ENCODE results near the gene IRF7. TPM values are rescaled to one million over a fixed set of nuclear protein-coding genes. Genes with fewer than 3 reads are reported as not detected.

IRF7 gene
- total RNA-seq, 1 experiment from 2014 or later, result 15.2 TPM

DNA sequence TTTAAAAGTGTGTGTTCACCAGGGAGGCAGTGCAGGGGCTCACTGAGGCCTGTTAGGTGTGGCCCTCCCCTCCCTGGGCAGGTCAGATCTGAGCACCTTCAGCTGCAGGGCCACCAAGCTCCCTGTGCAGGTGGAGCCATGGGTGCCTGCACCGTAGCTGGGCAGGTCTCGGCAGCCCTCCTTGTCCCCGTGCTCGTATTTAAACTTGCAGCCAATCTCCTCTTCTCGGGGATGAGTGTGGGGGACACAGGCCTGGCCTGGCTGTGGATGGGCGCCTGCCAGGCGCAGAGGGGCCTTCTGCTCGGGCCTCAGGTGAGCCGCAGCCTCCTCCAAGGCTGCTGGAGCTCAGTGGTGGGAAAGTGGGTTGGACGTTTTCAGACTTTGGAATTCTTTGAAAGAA lies 20.4 kb downstream of the IRF7 start:
- H3K27me3 ChIP-seq (ENCODE audit: insufficient read depth, low read length), result no peaks in the 10 kb centered on the region
- 0 out of 2 replicates have a peak overlapping the region, but pooled peaks have one; percentile 29 for H3K27ac ChIP-seq (ENCODE audit: low read depth, low read length)
- H3K9me3 ChIP-seq (ENCODE audit: control insufficient read depth in 1 of 2, insufficient read depth in 1 of 2, low read depth in 1 of 2, low read length in 2 of 2), result no peaks in the 10 kb centered on the region
- H3K9me2 ChIP-seq (ENCODE audit: insufficient read depth), result no peaks in the 10 kb centered on the region
- ATAC-seq, result no peak
- no peak overlapping the region for H2AFZ ChIP-seq (ENCODE audit: low read depth, low read length, poor library complexity, severe bottlenecking)
- H3K36me3 ChIP-seq (ENCODE audit: control insufficient read depth in 1 of 2, insufficient read depth in 2 of 2, low read length in 2 of 2), result peaks cover 63 to 68% of the 10 kb centered on the region in 2 experiments
- peaks cover 0 to 8% of the 10 kb centered on the region in 2 experiments; a peak in 2 of 4 replicates for H3K4me1 ChIP-seq (ENCODE audit: control insufficient read depth in 1 of 2, insufficient read depth in 2 of 2, low read length in 2 of 2)
- no peak overlapping the region for H3K4me2 ChIP-seq (ENCODE audit: low read length)
- no peaks in the 10 kb centered on the region for H4K20me1 ChIP-seq (ENCODE audit: insufficient read depth)
- POLR2A ChIA-PET, result no interaction called here
- no peak overlapping the region for H3K9ac ChIP-seq (ENCODE audit: low read length)
- peaks cover 78% of the 10 kb centered on the region for H3K79me2 ChIP-seq (ENCODE audit: insufficient read depth, low read length)
- intact Hi-C loops (cut with micrococcal nuclease), result no loop called here
- CTCF ChIA-PET, result no interaction called here
- RAD21 ChIA-PET (ENCODE audit: low non-redundant PET in 1 of 2, low total read pairs in 2 of 2, uncharacterized antibody in 2 of 2, unreplicated experiment in 2 of 2), result no interaction called here
- TF ChIP-seq, protein P1, sequence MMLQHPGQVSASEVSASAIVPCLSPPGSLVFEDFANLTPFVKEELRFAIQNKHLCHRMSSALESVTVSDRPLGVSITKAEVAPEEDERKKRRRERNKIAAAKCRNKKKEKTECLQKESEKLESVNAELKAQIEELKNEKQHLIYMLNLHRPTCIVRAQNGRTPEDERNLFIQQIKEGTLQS (IDR thresholded peaks at IDR 0.05), result no peak
- TF ChIP-seq TCF7L2 (IDR thresholded peaks at IDR 0.05; ENCODE audit: borderline replicate concordance, extremely low read depth, insufficient read depth, insufficient read length), result no peak
- TF ChIP-seq, protein P2, sequence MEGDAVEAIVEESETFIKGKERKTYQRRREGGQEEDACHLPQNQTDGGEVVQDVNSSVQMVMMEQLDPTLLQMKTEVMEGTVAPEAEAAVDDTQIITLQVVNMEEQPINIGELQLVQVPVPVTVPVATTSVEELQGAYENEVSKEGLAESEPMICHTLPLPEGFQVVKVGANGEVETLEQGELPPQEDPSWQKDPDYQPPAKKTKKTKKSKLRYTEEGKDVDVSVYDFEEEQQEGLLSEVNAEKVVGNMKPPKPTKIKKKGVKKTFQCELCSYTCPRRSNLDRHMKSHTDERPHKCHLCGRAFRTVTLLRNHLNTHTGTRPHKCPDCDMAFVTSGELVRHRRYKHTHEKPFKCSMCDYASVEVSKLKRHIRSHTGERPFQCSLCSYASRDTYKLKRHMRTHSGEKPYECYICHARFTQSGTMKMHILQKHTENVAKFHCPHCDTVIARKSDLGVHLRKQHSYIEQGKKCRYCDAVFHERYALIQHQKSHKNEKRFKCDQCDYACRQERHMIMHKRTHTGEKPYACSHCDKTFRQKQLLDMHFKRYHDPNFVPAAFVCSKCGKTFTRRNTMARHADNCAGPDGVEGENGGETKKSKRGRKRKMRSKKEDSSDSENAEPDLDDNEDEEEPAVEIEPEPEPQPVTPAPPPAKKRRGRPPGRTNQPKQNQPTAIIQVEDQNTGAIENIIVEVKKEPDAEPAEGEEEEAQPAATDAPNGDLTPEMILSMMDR (IDR thresholded peaks at IDR 0.05 in 2 of 3, conservative IDR thresholded peaks at IDR 0.05 in 1 of 3; ENCODE audit: borderline replicate concordance in 1 of 3, insufficient read depth in 1 of 3, low read depth in 2 of 3, low read length in 2 of 3), result no peak
- no peak for TF ChIP-seq SP1 (IDR thresholded peaks at IDR 0.05; ENCODE audit: low read depth)
- no peak for TF ChIP-seq CBX3 (IDR thresholded peaks at IDR 0.05; ENCODE audit: low read depth)
- TF ChIP-seq EGR1 (IDR thresholded peaks at IDR 0.05; ENCODE audit: low read depth), result no peak
- no peak for TF ChIP-seq YY1 (IDR thresholded peaks at IDR 0.05; ENCODE audit: extremely low read depth, insufficient replicate concordance, low read depth, low read length)
- no peak for TF ChIP-seq EZH2phosphoT487 (IDR thresholded peaks at IDR 0.05; ENCODE audit: borderline replicate concordance)
- no peak for TF ChIP-seq ZNF274 (IDR thresholded peaks at IDR 0.05; ENCODE audit: low read depth, low read length)
- no peak for TF ChIP-seq CEBPB (IDR thresholded peaks at IDR 0.05; ENCODE audit: low read depth)
- TF ChIP-seq ZFX (IDR thresholded peaks at IDR 0.05), result no peak
- no peak for TF ChIP-seq ELF1 (IDR thresholded peaks at IDR 0.05; ENCODE audit: borderline replicate concordance, low read depth)
- TF ChIP-seq, protein P3, sequence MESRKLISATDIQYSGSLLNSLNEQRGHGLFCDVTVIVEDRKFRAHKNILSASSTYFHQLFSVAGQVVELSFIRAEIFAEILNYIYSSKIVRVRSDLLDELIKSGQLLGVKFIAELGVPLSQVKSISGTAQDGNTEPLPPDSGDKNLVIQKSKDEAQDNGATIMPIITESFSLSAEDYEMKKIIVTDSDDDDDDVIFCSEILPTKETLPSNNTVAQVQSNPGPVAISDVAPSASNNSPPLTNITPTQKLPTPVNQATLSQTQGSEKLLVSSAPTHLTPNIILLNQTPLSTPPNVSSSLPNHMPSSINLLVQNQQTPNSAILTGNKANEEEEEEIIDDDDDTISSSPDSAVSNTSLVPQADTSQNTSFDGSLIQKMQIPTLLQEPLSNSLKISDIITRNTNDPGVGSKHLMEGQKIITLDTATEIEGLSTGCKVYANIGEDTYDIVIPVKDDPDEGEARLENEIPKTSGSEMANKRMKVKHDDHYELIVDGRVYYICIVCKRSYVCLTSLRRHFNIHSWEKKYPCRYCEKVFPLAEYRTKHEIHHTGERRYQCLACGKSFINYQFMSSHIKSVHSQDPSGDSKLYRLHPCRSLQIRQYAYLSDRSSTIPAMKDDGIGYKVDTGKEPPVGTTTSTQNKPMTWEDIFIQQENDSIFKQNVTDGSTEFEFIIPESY (IDR thresholded peaks at IDR 0.05; ENCODE audit: extremely low read depth, insufficient replicate concordance, low read length), result no peak
- no peak for TF ChIP-seq EZH2 (IDR thresholded peaks at IDR 0.05)
- TF ChIP-seq, protein P4, sequence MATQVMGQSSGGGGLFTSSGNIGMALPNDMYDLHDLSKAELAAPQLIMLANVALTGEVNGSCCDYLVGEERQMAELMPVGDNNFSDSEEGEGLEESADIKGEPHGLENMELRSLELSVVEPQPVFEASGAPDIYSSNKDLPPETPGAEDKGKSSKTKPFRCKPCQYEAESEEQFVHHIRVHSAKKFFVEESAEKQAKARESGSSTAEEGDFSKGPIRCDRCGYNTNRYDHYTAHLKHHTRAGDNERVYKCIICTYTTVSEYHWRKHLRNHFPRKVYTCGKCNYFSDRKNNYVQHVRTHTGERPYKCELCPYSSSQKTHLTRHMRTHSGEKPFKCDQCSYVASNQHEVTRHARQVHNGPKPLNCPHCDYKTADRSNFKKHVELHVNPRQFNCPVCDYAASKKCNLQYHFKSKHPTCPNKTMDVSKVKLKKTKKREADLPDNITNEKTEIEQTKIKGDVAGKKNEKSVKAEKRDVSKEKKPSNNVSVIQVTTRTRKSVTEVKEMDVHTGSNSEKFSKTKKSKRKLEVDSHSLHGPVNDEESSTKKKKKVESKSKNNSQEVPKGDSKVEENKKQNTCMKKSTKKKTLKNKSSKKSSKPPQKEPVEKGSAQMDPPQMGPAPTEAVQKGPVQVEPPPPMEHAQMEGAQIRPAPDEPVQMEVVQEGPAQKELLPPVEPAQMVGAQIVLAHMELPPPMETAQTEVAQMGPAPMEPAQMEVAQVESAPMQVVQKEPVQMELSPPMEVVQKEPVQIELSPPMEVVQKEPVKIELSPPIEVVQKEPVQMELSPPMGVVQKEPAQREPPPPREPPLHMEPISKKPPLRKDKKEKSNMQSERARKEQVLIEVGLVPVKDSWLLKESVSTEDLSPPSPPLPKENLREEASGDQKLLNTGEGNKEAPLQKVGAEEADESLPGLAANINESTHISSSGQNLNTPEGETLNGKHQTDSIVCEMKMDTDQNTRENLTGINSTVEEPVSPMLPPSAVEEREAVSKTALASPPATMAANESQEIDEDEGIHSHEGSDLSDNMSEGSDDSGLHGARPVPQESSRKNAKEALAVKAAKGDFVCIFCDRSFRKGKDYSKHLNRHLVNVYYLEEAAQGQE (IDR thresholded peaks at IDR 0.05; ENCODE audit: low read depth), result no peak
- TF ChIP-seq, protein P5, sequence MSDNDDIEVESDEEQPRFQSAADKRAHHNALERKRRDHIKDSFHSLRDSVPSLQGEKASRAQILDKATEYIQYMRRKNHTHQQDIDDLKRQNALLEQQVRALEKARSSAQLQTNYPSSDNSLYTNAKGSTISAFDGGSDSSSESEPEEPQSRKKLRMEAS (IDR thresholded peaks at IDR 0.05), result no peak
- no peak for TF ChIP-seq POLR2AphosphoS5 (IDR thresholded peaks at IDR 0.05; ENCODE audit: low read depth, low read length)
- TF ChIP-seq POLR2A (IDR thresholded peaks at IDR 0.05; ENCODE audit: borderline replicate concordance, extremely low read depth, insufficient read depth, insufficient read length), result no peak
- no peak for TF ChIP-seq FOSL1 (IDR thresholded peaks at IDR 0.05; ENCODE audit: low read depth)
- H3K4me3 ChIP-seq (replicated peaks in 1 of 2; ENCODE audit: low read depth in 1 of 2, low read length in 2 of 2), result no peak overlapping the region
- DNase-seq (ENCODE audit: low read depth, low spot score), result no peak
- BruUV-seq (replicated peaks), result no TSS peak
